Left kidney (tissue), 8 donors: ENCODE measurements around the gene WDR43. TPM values are rescaled to one million over a fixed set of nuclear protein-coding genes. Genes with fewer than 3 reads are reported as not detected.

ENCODE experiments used
- DNase-seq: peaks from one replicate; pipeline ENCODE4 v3.0.0-alpha.2; 2013
- long read RNA-seq, 8 donors: transcript quantifications; one replicate each; lab custom pipeline, GENCODE V29; 2026
- polyA plus RNA-seq: library from polyadenylated mRNA; unstranded; fragments of 120-200 nt; gene quantifications from one replicate; pipeline ENCODE4 v1.2.1, GENCODE V29; 2013; ENCODE audit not compliant: insufficient read length

The WDR43 gene
- 62.6 TPM for polyA plus RNA-seq
- long read RNA-seq, donor 1, transcript WDR43-202 (18 exons, 3,533 nt): major isoform, 6 of 56 reads
- long read RNA-seq, donor 1, partial matches to known transcripts: 50 of 56 reads
- long read RNA-seq, donor 1, other reads (novel, unspliced or antisense): 0 of 56 reads
- long read RNA-seq, donor 2, transcript WDR43-202 (18 exons, 3,533 nt): major isoform, 9 of 51 reads
- long read RNA-seq, donor 2, partial matches to known transcripts: 42 of 51 reads
- long read RNA-seq, donor 2, other reads (novel, unspliced or antisense): 0 of 51 reads
- long read RNA-seq, donor 3, transcript WDR43-202 (18 exons, 3,533 nt): major isoform, 6 of 16 reads
- long read RNA-seq, donor 3, partial matches to known transcripts: 10 of 16 reads
- long read RNA-seq, donor 3, other reads (novel, unspliced or antisense): 0 of 16 reads
- long read RNA-seq, donor 4: 0 reads
- long read RNA-seq, donor 5, partial matches to known transcripts: 6 of 10 reads
- long read RNA-seq, donor 5, other reads (novel, unspliced or antisense): 0 of 10 reads
- long read RNA-seq, donor 6, transcript WDR43-202 (18 exons, 3,533 nt): major isoform, 6 of 6 reads
- long read RNA-seq, donor 6, partial matches to known transcripts: 0 of 6 reads
- long read RNA-seq, donor 6, other reads (novel, unspliced or antisense): 0 of 6 reads
- long read RNA-seq, donor 7, transcript WDR43-202 (18 exons, 3,533 nt): major isoform, 5 of 36 reads
- long read RNA-seq, donor 7, partial matches to known transcripts: 31 of 36 reads
- long read RNA-seq, donor 7, other reads (novel, unspliced or antisense): 0 of 36 reads
- long read RNA-seq, donor 8, partial matches to known transcripts: 0 of 2 reads
- long read RNA-seq, donor 8, other reads (novel, unspliced or antisense): 0 of 2 reads

- DNase-seq: peak; percentile 96
Observed at GRCh38 chr2:28894470-28895188, at the start of gene WDR43. Gene WDR43, plus strand, starts transcription at chr2:28894667. Its CDS starts 32 bp downstream, at chr2:28894699.

- no peak for DNase-seq
Observed at GRCh38 chr2:28855193-28855592, 39.3 kb upstream of the WDR43 start.

GRCh38 chr2:28855977-28856376 is 38.5 kb upstream of the WDR43 start:
- no peak for DNase-seq

- no peak for DNase-seq
Observed at GRCh38 chr2:28868611-28869010, 25.9 kb upstream of the WDR43 start.

GRCh38 chr2:28869494-28870145 is 24.8 kb upstream of the WDR43 start:
- DNase-seq: no peak

- peak; percentile 96 for DNase-seq
Observed at GRCh38 chr2:28870146-28870891, 24.1 kb upstream of the WDR43 start, which contains the start of gene TRMT61B. Gene TRMT61B, minus strand, starts transcription at chr2:28870309. Its CDS starts 32 bp downstream, at chr2:28870277.

- no peak for DNase-seq
Observed at GRCh38 chr2:28871620-28872019, 22.8 kb upstream of the WDR43 start.

- no peak for DNase-seq
Observed at GRCh38 chr2:28880193-28880592, 14.3 kb upstream of the WDR43 start.

GRCh38 chr2:28893488-28893887 is 979 bp upstream of the WDR43 start:
- DNase-seq: no peak

- DNase-seq: peak; percentile 10
Observed at GRCh38 chr2:28895189-28895893, 874 bp downstream of the WDR43 start.

- DNase-seq: no peak
Observed at GRCh38 chr2:28896906-28897305, 2.4 kb downstream of the WDR43 start.

- DNase-seq: no peak
Observed at GRCh38 chr2:28898048-28898447, 3.6 kb downstream of the WDR43 start.

- no peak for DNase-seq
Observed at GRCh38 chr2:28901202-28901601, 6.7 kb downstream of the WDR43 start.

- no peak for DNase-seq
Observed at GRCh38 chr2:28901841-28902240, 7.4 kb downstream of the WDR43 start.

- DNase-seq: no peak
Observed at GRCh38 chr2:28902584-28902983, 8.1 kb downstream of the WDR43 start.

GRCh38 chr2:28904295-28904694 is 9.8 kb downstream of the WDR43 start:
- DNase-seq: no peak

- DNase-seq: no peak
Observed at GRCh38 chr2:28904802-28905457, 10.5 kb downstream of the WDR43 start.

- DNase-seq: no peak
Observed at GRCh38 chr2:28905533-28905932, 11.1 kb downstream of the WDR43 start.

- no peak for DNase-seq
Observed at GRCh38 chr2:28906376-28906775, 11.9 kb downstream of the WDR43 start.

GRCh38 chr2:28906821-28907220 is 12.4 kb downstream of the WDR43 start:
- DNase-seq: no peak
